GM20431 (cell line): ENCODE measurements around the gene GJC2.

ENCODE experiments used
- in situ Hi-C: fragments of 300-500 bp; cut with MseI, MboI; formaldehyde crosslinking; loops from one replicate; pipeline ENCODE4 v1.15.0; 2020; ENCODE audit warnings: low sequenced_read_pairs; ENCODE audit not compliant: unreplicated experiment

The GJC2 gene

DNA sequence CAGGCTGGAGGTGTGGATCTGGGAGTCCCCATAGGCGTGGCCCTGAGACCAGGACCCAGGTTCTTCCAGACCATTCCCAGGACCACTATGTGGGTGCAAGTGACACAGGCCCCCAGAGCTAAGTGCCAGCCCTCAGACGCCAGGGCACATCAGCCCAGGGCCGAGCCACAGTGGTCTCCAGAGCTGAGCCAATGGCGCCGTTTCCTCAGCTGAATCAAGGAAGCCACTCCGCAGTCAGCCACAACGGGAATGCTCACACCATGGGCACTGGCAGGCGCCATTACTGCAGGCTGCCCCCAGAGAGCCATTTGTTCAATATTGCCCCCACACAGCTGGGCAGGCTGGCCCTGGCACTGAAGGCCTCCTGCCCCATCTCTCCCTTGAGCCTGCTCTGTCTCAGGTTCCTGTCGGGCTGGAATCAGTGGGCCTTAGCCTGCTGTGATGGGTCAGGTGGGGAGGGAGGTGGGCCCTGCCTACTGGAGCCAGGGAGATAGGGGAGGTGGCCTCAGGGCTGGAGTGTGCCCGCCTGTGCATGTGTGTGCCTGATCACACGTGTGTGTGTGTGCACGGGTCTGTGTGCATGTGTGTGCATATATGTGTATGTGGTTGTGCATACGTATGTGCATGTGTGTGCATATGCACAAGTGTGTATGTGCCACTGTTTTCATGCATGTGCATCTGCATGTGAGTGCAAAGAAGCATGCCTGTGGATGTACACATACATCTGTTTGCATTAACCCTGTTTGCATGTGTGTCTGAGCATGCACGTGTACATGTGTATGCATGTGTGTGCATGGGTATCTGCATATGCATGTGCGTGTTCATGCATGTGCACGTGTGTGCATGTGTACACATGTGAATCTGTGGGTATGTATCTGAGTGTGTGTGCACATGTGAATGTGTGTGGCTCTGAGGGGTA lies 6.1 kb downstream of the GJC2 start:
- in situ Hi-C loops, result no loop called here

- in situ Hi-C loops, result no loop called here
These were observed 6.8 kb downstream of the GJC2 start for GRCh38 chr1:228156515-228156881.

DNA sequence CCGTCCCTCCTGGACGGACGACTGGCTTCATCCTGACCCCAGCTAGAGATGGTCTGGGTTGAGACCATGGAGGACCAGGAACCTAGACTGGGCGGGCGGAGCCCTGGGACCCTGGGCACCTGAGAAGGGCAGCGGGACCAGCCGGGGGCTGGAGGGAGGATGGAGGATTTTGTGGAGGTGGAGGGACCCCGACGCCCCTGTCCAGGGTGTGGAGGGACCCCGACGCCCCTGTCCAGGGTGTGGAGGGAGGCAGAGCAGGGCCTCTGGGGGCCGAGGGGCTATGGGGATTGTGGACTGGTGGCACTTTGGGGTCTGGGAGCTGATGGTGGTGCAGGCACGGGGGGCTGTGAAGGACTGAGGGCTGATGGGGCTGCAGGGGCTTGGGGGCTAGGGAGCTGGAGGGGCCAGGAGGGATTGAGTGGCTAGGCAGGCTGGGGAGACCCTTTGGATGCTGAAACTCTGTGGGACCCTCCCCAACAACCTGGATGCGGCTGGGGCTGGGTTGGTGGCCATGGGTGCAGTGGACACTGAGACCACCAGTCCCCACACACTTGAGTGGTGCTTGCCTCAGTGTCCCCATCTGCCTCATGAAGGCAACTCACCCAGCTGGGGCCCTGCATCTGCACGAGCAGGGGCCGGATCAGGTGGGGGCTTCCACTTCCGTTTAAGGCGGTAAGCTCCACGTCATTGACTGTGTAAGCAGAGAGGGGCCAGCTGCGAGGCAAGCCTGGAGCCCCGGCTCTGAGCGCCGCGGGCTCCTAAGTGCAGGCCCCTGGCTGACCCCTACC lies 7.4 kb downstream of the GJC2 start:
- in situ Hi-C loops, result no loop called here

- in situ Hi-C loops, result no loop called here
These were observed 8.0 kb downstream of the GJC2 start for GRCh38 chr1:228157729-228158126.

DNA sequence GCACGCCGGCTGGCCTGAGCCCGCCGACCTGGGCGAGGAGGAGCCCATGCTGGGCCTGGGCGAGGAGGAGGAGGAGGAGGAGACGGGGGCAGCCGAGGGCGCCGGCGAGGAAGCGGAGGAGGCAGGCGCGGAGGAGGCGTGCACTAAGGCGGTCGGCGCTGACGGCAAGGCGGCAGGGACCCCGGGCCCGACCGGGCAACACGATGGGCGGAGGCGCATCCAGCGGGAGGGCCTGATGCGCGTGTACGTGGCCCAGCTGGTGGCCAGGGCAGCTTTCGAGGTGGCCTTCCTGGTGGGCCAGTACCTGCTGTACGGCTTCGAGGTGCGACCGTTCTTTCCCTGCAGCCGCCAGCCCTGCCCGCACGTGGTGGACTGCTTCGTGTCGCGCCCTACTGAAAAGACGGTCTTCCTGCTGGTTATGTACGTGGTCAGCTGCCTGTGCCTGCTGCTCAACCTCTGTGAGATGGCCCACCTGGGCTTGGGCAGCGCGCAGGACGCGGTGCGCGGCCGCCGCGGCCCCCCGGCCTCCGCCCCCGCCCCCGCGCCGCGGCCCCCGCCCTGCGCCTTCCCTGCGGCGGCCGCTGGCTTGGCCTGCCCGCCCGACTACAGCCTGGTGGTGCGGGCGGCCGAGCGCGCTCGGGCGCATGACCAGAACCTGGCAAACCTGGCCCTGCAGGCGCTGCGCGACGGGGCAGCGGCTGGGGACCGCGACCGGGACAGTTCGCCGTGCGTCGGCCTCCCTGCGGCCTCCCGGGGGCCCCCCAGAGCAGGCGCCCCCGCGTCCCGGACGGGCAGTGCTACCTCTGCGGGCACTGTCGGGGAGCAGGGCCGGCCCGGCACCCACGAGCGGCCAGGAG lies 8.6 kb downstream of the GJC2 start:
- in situ Hi-C loops, result no loop called here

- in situ Hi-C loops, result no loop called here
These were observed 9.4 kb downstream of the GJC2 start for GRCh38 chr1:228159008-228159665.

- in situ Hi-C loops, result no loop called here
These were observed 10.6 kb downstream of the GJC2 start for GRCh38 chr1:228160201-228160761.

DNA sequence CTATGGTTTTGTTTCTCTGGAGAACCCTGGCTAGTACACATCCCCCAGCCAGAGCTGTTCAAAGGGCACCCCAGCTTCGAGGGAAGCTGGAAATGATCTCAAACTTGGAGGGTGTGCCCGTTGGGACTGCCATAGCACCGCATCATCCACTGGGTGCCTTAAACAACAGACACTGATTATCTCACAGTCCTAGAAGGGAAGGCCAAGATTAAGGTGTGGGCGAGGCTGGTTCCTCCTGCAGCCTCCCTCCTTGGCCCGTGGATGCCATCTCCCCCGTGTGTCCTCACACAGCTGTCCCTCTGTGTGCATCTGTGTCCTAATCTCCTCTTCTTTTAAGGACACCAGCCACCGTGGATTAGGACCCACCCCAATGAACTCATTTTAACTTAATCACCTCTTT lies 11.6 kb downstream of the GJC2 start:
- in situ Hi-C loops, result no loop called here

GRCh38 chr1:228161866-228162265 lies 12.1 kb downstream of the GJC2 start:
- in situ Hi-C loops, result no loop called here

DNA sequence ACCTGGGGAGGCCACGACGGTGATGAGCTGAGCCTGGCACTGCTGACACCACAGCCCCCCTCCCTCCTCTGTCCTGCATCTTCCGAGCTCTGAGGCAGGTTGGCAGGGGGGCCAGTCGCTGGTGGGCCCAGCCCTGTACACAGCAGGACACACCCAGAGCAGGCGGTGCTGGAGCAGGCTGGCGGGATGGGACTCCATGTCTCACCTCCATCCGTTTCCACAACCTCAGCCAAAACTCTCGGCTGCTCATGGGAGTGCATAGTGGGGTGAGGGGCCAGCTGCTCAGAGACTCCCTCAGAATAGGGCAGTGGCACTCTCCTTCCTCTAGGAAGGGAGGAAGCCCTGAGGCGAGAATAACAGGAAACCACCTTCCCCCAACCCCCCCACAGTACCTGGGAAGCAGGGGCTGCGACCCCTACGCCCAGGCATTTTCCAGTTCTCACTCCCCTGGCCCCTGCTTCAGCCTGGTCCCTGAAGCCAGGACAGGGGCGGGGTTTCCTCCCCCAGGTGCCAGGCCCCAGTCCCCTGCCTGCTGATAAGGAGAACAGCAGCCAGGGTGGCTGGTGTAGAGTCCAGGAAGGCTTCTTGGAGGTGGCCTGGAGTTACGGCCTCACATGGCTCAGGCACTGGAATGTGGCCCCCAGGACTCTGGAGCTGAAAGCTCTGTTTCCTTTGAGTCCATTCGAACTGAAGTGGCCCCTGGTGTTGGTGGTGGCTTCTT lies 12.7 kb downstream of the GJC2 start:
- in situ Hi-C loops, result no loop called here

DNA sequence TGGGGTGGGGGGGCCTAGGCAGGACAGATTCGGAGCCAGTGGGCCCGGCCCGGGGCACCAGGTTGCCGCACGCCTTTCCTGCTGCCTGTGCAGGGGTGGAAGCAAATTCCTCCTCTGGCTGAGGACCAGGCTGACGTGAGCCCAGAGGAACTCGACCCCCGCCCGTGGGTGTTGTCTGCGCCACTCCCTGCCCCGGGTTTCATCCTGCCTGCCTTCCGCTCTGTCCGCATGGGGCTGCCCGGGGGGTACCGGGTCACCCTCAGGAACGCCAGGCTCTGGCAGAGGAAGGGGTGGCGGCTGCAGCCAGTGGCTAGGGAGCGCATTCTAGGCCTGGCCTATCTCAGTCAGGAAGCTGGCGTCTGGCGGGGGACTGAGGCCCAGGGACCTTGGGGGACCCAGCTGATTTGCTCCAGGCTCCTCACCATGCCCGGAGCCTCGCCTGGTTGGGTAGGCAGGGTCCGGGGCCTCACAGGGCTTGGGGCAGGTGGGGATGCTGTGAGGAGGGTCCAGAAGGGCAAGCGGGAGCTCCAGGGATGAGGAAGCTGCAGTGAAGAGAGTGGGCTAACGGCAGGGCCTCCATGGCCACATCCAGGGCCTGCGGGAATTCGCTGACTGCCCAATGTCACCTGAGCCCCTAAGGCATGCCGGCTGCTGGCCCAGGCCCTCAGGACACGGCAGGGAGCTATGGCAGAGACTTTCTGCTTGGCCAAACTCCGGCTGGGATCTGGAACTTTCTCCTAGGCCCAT lies 13.4 kb downstream of the GJC2 start:
- in situ Hi-C loops, result no loop called here

DNA sequence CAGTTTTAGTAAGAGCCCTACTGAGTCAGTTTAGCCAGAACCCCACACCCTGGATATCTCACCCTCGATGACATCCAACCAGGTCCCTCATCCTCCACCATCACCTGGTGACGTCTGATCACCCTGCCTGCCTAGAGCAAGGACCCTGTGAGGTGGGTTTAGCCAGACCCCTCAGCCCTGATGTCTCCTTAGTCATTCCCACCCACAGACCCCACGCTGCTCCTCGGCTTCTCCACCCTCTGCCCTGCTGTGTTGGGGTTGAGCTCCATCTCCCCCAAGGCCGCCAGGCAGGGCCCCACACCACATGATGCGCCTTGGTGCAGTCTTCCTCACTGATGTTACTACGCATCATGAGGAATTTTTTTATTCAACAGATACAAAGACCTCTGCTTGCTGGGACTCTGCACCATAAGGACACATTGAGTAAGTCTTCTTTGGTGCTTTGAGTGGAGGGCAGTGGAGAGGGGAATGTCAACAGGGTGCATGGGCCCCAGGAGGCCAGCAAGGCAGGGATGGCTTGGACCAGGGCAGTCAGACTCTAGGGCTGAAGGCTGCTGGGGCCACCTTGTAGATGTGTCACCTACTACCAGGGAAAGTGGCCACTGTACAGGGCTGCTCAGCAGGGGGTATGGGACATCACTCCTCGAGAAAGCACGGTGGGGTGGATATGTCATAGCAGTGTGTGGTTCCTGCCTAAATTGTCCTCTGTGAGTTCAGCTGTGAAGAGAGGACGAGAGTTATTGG lies 14.2 kb downstream of the GJC2 start:
- in situ Hi-C loops, result no loop called here

DNA sequence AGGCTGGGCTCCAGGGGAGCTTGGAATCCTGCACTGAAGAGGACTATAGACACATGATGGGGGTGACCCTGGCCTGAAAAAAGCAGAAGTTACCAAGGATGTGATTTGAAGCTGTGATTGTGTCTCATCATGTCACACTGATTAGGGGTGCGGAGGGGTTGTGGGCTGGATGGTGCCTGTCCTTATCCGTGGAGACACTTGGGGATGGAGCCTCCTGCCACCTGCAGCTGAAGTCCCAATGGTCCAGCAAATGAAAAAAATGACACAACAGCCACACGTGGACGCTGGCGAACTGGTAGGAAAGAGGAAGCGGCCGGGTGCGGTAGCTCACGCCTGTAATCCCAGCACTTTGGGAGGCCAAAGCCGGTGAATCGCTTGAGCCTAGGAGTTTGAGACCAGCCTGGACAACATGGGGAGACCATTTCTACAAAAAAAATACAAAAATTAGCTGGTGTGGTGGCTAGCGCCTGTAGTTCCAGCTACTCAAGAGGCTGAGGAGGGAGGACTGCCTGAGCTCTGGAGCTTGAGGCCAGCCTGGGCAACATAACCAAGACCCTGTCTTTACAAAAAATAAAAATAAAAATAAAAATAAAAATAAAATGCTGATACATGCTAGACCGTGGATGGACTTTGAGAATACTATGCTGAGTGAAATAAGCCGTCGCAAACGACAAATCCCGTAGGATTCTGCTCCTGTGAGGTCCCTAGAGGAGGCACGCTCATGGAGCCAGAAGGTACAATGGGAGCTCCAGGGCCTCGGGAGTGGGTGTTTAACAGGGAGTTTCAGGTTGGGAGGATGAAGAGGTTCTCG lies 15.0 kb downstream of the GJC2 start:
- in situ Hi-C loops, result no loop called here

DNA sequence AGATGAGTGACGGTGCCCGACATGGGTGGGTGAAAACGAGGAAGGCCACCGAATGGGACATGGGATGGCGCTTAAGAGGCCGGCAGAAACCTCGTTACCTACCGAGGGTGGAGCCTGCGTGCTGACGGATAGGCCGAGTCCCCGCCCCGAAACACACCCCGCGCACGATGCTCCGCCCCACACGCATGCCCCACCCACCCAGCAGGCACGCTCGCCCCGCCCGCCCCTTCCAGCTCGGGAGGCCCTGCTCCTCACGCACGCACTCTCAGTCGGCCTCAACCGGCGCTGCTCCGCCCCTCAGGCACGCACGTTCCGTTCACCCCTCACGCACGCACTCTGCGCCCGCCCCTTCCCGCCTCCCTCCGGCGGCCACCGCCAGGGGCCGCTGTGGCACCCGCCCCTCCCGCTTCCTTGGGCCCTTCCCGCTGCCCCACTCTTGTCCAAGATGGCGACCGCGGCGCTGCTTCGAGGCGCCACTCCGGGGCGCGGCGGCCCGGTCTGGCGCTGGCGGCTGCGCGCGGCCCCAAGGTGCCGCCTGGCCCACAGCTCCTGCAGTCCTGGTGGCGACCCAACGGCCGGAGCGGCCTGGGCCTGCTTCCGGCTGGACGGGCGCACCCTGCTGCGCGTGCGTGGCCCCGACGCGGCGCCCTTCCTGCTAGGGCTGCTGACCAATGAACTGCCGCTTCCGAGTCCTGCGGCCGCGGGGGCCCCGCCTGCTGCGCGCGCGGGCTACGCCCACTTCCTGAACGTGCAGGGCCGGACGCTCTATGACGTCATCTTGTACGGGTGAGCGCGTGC lies 15.8 kb downstream of the GJC2 start, which contains the start of gene IBA57:
TSS of gene IBA57 (plus strand) at position 433 of the 798 bp plus-strand sequence. CDS start at position 446, 13 bp downstream.
- in situ Hi-C loops, result no loop called here

DNA sequence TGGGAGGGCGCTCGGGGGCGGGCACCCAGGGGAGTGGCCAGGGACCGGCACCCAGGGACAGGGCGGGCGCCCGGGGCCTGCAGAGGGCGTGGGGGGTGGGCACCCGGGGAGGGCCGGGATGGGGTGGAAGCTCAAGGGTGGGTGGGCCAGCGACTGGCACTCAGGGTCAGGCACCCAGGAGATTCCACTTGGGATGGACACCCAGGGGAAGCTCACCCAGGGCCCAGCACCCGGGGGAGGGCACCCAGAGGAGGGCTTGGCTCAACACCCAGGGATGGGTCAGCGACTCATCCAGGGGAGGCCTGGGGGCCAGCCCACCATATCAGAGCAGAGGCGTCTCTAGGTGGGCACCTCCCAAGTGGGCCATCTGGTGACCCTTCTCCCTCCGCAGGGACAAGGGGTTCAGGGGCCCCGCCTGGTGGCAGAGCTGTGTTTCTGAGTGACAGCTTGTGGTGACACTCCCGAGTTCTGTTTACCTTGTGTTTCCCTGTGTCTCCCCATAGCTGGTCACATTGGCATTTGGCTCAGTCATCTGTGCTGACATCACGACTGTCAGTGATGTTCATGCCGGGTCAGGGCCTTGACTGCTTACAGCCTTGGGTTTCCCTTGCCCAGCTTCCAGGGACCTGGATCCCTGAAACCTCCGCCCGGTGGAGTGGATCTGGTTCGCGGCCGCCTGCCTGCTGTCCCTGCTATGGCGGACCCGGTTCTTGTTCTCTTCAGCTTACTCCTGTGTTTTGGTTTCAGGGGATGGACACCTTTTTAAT lies 16.6 kb downstream of the GJC2 start:
- in situ Hi-C loops, result no loop called here
